ENCODE results near the gene GPRIN1.

GRCh38 chr5:176624142-176624541 lies 14.2 kb upstream of the GPRIN1 start:
- no peak for TF ChIP-seq POLR2A (IDR thresholded peaks at IDR 0.05; ENCODE audit: low read depth, low read length)
- no peak for TF ChIP-seq TAF1 (IDR thresholded peaks at IDR 0.05; ENCODE audit: borderline replicate concordance, low read depth, low read length)

All from GM12892 (cell line).